ENCODE measurements around the gene FOXI2. TPM values are rescaled to one million over a fixed set of nuclear protein-coding genes. Genes with fewer than 3 reads are reported as not detected.
A peak's percentile ranks its signal among the peaks of the same experiment; 100 is the strongest.

The FOXI2 gene
- total RNA-seq, 1 experiment from 2014 or later = not detected

DNA sequence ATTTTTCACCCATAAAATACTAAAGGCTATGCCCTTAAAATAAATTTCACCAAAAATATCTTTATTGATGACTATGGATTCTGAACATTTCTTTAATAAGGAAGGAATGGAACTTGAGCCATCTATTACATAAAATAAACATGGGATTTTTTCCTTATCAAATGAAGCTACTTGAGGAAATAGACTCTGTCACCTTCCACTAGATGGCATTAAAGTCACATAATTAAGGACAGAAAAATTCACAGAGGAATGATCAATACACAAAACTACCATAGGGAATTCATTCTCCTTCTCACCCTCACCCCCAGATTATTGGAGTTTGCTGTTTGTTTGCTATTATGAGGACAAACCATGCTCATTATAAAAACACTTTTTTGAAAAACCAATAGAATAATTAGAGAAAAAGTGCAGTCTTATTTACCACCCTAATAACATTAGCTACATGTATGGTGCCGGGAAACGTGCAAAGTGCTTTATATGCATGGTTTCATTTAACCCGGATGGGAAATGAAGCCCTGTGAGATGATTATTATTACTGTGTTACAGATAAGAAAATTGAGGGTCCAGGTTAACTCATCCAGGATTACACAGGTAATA lies 21.1 kb upstream of the FOXI2 start:
- H3K9me3 ChIP-seq (ENCODE audit: control insufficient read depth in 1 of 2, insufficient read depth in 1 of 2, low read depth in 1 of 2, low read length in 2 of 2) = no peaks in the 10 kb centered on the region
- peaks cover 36% of the 10 kb centered on the region for H3K27me3 ChIP-seq (ENCODE audit: insufficient read depth, low read length)
- TF ChIP-seq YY1 (IDR thresholded peaks at IDR 0.05; ENCODE audit: extremely low read depth, insufficient replicate concordance, low read depth, low read length) (no peak), TCF7L2 (IDR thresholded peaks at IDR 0.05; ENCODE audit: borderline replicate concordance, extremely low read depth, insufficient read depth, insufficient read length) (no peak), RAD21 (IDR thresholded peaks at IDR 0.05; ENCODE audit: low read depth) (peak; percentile 78), ELF1 (IDR thresholded peaks at IDR 0.05; ENCODE audit: borderline replicate concordance, low read depth) (0 out of 2 replicates have a peak, but pooled peaks have one; percentile 10), EZH2phosphoT487 (IDR thresholded peaks at IDR 0.05; ENCODE audit: borderline replicate concordance) (no peak)
- TF ChIP-seq, protein P1, sequence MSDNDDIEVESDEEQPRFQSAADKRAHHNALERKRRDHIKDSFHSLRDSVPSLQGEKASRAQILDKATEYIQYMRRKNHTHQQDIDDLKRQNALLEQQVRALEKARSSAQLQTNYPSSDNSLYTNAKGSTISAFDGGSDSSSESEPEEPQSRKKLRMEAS (IDR thresholded peaks at IDR 0.05) = no peak
- TF ChIP-seq, protein P2, sequence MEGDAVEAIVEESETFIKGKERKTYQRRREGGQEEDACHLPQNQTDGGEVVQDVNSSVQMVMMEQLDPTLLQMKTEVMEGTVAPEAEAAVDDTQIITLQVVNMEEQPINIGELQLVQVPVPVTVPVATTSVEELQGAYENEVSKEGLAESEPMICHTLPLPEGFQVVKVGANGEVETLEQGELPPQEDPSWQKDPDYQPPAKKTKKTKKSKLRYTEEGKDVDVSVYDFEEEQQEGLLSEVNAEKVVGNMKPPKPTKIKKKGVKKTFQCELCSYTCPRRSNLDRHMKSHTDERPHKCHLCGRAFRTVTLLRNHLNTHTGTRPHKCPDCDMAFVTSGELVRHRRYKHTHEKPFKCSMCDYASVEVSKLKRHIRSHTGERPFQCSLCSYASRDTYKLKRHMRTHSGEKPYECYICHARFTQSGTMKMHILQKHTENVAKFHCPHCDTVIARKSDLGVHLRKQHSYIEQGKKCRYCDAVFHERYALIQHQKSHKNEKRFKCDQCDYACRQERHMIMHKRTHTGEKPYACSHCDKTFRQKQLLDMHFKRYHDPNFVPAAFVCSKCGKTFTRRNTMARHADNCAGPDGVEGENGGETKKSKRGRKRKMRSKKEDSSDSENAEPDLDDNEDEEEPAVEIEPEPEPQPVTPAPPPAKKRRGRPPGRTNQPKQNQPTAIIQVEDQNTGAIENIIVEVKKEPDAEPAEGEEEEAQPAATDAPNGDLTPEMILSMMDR (IDR thresholded peaks at IDR 0.05 in 2 of 3, conservative IDR thresholded peaks at IDR 0.05 in 1 of 3; ENCODE audit: borderline replicate concordance in 1 of 3, insufficient read depth in 1 of 3, low read depth in 2 of 3, low read length in 2 of 3) = peak; percentile 41 to 73 (median 65); a peak in 5 of 6 replicates
- RAD21 ChIA-PET (ENCODE audit: low non-redundant PET in 1 of 2, low total read pairs in 2 of 2, uncharacterized antibody in 2 of 2, unreplicated experiment in 2 of 2) = interaction anchor here (0.6 to 1.8 kb wide), 4 partner anchors 100 to 295 kb away, joined by 3 to 31 read pairs (median 14); no protein-coding TSS in a partner anchor
- intact Hi-C loops (cut with micrococcal nuclease) = loop anchor here (1.0 to 5.0 kb wide), 5 partner anchors 97 to 436 kb away; no protein-coding TSS in a partner anchor
- H3K9me2 ChIP-seq (ENCODE audit: insufficient read depth) = no peaks in the 10 kb centered on the region
- POLR2A ChIA-PET = no interaction called here
- no peak overlapping the region for H2AFZ ChIP-seq (ENCODE audit: low read depth, low read length, poor library complexity, severe bottlenecking)
- no peak overlapping the region for H3K9ac ChIP-seq (ENCODE audit: low read length)
- H3K4me2 ChIP-seq (ENCODE audit: low read length) = no peak overlapping the region
- no peaks in the 10 kb centered on the region for H3K36me3 ChIP-seq (ENCODE audit: control insufficient read depth in 1 of 2, insufficient read depth in 2 of 2, low read length in 2 of 2)
- no peaks in the 10 kb centered on the region for H3K4me1 ChIP-seq (ENCODE audit: control insufficient read depth in 1 of 2, insufficient read depth in 2 of 2, low read length in 2 of 2)
- peak; percentile 68 for ATAC-seq
- no peak overlapping the region for H3K27ac ChIP-seq (ENCODE audit: low read depth, low read length)
- DNase-seq (ENCODE audit: low read depth, low spot score) = peak; percentile 46
- no peaks in the 10 kb centered on the region for H4K20me1 ChIP-seq (ENCODE audit: insufficient read depth)
- BruUV-seq (replicated peaks) = no TSS peak
- no peak overlapping the region for H3K4me3 ChIP-seq (replicated peaks in 1 of 2; ENCODE audit: low read depth in 1 of 2, low read length in 2 of 2)
- H3K79me2 ChIP-seq (ENCODE audit: insufficient read depth, low read length) = no peaks in the 10 kb centered on the region
- CTCF ChIA-PET = interaction anchor here (0.7 to 5.8 kb wide), 26 partner anchors 9 to 549 kb away, joined by 3 to 131 read pairs (median 4); partner anchors contain the start of gene PTPRE
